NT2/D1 (cell line): ENCODE results near the gene SSMEM1.
"Not testable (repeated sequence)": the region's sequence is repeated elsewhere in the genome, so short reads cannot be mapped to it uniquely, and the experiment has no call there.

ENCODE experiments used
- SUZ12 ChIP-seq: IDR thresholded peaks from 2 replicates; pipeline ENCODE4 v1.6.1; 2011; ENCODE audit not compliant: insufficient read length, insufficient read depth; ENCODE audit errors: extremely low read depth
- YY1 ChIP-seq: IDR thresholded peaks from 2 replicates; pipeline ENCODE4 v1.6.1; 2011; ENCODE audit not compliant: insufficient read length, insufficient read depth
- ZNF274 ChIP-seq: IDR thresholded peaks from 2 replicates; pipeline ENCODE4 v1.6.1; 2011; ENCODE audit warnings: mild to moderate bottlenecking, low read depth, low read length

DNA sequence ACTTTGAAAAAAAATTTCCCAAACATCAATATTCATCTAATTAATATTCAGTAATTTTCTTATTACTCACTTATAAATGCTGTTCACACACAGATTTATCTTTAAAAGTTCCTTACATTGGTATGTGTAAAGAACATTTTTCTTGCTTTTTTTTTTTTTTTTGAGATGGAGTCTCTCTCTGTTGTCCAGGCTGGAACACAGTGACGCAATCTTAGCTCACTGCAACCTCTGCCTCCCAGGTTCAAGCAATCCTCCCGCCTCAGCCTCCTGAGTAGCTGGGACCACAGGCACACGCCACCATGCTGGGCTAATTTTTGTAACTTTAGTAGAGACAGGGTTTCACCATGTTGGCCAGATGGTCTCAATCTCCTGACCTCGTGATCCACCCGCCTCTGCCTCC, 23.3 kb upstream of the SSMEM1 start:
- TF ChIP-seq YY1, SUZ12, ZNF274: not testable (repeated sequence)
